SIG-M5 (cell line): ENCODE results near the gene KCTD11.

Experiments used
- DNase-seq: peaks from one replicate; lab custom pipeline; 2025; lab: John Stamatoyannopoulos, UW

The KCTD11 gene

DNA sequence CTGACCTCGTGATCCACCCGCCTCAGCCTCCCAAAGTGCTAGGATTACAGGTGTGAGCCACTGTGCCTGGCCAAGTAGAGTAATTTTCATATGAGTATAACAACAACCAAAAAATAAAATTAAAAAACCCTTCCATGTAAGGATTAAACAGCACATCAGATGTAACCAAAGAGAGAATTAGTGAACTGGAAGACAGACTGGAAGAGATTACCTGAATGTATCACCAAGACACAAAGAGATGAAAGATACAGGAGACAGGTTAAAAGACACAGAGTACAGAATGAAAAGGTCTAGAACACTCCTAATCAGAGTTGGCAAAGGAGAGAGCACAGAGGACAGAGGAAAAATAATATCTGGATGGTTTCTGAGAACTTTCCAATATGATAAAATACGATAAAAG, 27.2 kb downstream of the KCTD11 start:
- DNase-seq: no peak

DNA sequence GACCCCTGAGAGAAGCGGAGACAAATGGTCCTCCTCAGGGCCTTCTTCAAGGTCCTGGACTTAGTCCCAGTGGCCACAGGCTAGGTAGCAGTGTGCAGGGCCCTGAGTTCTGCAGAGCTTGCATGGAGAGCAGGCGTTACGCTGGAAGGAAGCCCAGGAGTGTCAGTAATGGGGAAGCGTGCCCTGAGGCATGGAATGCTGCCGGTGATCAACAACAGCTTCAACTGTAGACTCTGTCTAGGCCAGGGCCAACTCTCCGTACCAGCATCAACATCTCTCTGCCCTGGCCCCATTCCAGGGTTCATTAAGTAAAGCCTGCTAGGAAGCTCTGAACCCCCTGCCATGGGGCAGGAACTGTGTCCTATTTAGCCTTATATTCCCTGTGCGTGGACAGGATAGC, 28.4 kb downstream of the KCTD11 start:
- no peak for DNase-seq

DNA sequence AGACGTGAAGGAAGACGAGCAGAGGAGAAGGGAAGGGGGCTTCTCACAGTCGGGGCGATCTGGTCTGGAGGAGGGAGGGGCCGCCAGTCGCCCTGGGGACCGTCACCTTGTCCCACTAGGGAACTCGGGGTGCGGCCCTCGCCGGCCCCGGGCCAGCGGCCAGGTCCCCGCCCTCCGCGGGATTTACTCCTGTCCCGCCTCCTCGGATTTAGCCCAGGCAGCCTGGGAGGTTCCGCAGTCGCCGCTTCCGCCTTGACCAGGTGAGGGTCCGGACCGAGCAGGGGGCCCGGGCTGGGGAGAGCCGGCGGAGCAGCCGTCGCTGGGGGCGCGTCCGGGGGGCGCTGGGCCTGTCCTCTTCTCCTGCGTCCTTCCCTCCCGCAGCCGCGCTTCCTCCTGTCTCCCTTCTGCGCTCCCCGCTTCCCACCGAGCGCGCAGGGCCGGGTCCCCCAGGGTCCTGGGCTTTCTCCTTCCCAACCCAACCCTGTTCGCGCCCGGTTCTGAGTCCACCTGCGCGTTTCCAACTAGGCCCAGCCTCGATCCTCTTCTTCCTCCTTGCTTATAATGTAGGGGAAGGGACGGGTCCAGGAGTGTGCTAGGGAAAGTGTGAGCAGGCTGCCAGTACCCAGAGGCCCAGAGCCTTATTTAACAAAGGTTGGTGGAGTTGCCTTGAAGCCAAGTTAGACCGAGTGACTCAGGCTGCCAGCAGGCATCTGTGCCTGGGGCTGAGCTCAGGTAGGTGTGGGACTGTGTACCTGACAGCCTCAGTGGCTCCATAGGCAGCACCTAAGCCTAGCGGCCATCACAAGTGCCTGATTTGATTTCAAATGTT, 29.1 kb downstream of the KCTD11 start, which contains the start of gene TNK1:
TNK1 (plus strand) TSS at position 235 of the 829 bp plus-strand sequence. CDS start 1,838 bp downstream, outside the sequence.
- DNase-seq: no peak

DNA sequence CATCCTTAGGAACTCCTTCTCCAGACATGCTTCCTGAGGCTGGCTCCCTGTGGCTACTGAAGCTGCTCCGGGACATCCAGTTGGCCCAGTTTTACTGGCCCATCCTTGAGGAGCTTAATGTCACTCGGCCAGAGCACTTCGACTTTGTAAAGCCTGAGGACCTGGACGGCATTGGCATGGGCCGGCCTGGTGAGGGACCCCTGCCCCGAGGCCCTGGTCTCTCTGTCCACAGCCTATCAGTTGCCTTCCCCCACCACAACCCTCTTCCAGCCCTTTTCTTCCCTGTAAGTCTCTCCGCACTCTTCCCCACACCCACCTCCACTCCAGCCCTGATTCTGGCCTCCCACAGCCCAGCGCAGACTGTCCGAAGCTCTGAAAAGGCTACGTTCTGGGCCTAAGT, 30.9 kb downstream of the KCTD11 start:
- DNase-seq: no peak

DNA sequence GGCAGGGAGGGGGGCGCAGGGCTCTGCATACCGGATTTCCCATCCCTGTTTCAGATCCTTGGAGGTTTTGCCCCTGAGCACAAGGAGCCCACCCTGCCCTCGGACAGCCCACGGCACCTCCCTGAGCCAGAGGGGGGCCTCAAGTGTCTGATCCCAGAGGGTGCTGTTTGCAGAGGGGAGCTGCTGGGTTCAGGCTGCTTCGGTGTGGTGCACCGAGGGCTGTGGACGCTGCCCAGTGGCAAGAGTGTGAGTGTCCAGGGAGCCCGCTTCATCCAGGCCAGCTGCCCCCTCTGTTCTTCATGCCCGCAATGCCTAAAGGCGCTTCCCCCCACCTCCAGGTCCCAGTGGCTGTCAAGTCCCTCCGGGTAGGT, 31.4 kb downstream of the KCTD11 start:
- no peak for DNase-seq

DNA sequence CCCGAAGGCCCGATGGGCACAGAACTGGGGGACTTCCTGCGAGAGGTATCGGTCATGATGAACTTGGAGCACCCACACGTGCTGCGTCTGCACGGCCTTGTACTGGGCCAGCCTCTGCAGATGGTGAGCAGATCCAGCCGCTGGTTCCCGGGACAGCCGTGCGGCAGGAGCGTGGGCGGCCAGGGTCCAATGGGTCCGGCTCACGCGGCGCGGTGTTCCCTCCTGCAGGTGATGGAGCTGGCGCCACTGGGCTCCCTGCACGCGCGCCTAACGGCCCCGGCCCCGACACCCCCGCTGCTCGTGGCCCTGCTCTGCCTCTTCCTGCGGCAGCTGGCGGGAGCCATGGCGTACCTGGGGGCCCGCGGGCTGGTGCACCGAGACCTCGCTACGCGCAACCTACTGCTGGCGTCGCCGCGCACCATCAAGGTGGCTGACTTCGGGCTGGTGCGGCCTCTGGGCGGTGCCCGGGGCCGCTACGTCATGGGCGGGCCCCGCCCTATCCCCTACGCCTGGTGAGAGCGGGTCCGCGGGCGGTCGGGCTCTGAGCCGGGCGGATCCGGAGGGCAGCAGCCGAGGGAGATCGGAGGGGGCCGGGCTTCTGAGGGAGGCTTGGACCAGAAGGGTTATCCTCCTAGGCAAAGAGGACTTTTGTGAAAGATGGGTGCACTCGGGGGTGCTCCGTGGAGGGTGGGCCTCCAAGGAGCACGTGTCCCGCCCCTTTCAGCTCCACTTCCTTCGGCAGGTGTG, 32.0 kb downstream of the KCTD11 start:
- DNase-seq: no peak

DNA sequence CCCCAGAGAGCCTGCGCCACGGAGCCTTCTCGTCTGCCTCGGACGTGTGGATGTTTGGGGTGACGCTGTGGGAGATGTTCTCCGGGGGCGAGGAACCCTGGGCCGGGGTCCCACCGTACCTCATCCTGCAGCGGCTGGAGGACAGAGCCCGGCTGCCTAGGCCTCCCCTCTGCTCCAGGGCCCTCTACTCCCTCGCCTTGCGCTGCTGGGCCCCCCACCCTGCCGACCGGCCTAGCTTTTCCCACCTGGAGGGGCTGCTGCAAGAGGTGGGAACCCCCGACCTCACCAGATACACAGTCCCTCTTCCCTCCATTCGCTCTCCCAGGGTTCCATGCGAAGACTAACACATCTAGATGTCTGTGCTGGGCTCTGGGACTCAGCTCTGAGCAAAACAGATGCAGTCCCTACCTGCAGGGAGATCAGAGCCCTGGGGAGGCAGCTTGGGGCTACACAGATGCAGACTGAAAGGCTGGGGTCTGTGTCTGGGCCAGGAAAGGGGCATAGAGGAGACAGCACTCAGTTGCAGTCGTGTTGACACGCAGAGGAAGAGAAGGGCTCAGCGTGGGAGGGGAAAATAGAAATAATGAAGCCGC, 32.6 kb downstream of the KCTD11 start:
- no peak for DNase-seq

DNA sequence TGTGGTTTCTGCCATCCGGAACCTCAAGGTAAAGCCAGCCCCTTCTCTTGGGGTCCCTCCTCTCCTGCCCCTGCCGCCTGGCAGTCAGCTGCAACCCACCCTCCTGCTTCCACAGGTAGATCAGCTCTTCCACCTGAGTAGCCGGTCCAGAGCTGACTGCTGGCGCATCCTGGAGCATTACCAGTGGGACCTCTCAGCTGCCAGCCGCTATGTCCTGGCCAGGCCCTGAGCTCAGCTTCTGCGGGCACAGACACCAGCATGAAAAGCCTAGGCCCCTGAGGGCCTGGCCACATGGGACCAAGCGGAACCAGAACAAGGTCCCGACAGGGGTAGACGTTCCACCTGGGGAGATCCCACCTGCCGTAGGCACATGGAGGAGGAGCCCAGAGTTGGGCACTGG, 36.9 kb downstream of the KCTD11 start:
- DNase-seq: no peak

DNA sequence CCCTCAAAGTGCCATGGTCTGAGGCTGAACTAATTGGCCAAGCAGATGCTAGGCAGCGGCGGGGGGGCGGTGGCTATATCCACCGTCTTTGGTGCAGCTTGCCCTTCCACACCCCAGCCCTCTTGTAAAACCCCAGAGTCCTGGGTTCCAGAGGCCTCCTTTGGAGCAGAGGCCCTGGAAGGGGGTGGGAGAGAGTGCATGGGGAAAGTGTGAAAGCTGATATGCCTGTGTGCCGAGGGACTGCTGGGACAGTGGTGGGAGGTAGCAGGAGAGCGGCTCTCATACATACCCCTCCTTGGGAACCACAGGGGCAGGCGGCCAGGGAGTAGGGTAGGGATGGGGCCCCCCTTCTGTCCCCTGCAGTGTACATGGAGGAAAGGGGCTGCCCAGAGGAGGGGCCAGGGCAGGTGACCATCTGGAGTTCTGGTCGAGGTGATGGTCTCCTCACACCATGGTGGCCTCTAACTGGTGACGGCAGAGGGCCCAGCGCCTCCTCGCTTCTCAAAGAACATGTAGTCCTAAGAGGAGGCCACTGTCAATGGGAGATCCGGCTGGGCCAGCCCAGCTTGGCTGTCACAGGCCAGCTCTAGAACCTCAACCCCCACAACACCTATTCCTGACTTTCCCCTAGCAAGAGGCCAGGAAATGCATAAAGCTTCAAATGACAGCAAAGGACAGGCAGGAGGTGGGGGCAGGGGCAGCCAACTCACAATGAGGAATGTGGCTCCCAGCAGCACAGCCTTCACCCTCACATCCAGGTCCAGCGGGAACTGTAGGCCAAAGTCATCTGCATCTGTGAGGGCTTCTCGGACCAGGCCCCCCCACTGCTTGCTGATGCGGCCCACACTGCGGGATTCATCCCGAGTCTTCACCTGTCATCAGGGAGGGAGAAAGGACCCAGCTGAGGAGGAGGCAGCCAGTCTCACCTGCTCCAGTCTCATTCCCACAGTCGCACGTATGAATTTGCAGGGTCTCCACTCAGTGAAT, 38.3 kb downstream of the KCTD11 start:
- DNase-seq: no peak

DNA sequence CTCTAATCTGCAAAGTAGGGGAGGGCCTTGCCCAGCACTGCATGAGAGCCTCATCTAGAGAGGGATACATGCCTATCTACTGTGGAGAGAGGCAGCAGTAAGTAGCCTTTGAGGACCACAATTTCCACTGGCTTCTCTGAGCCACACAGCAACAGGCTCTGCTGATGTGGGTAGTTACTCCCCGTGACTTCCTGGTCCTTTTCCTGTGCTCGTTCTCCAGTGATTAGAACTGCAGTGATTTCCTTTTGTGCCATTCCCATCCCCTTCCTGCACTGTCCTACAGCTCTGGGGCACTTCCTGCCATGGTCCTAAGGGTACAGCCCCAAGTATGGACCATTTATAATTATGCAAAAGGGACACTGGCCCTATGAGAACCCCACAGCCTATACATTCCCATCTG, 39.3 kb downstream of the KCTD11 start:
- no peak for DNase-seq

DNA sequence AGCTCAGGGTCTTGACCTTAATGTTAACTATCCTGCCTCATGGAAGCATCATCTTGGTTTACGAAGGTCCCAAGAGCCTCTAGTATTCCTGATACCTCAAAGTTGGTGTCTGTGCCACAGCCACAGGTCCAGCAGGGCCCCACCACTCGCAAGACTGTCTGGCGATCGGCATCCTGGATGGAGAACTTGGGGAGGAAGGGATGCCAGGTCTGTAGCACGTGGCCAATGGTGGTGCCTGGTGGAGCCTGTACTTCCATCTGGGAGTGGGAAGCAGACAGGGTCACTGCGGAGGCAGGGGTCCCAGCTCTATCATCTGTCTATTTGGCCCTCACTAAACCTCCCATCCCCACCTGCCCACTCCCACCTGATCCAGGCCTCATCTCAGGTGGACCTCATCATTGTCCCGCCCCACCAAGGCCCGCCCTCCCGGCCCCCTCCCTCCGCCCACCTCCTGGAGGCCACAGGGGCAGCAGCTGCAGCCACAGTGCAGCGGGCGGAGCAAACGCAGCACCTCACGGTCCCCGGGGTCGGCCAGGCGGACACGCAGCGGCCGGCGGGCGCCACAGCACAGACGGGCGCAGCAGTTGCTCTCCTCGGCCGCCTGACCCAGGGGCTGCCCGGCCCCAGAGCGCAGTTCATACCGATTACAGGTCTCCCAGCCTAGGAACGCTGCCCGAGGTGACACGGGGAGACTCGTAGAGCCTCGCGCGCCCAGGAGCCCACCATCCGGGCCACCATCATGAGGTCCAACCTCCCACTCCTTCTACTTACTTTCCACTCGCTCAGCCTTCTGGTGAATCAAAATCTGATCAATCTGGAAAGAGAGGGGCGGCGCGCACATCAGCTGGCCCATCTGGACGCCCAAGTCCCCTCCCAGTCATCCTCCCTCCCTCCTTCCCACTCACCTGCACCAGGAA, 41.0 kb downstream of the KCTD11 start:
- DNase-seq: no peak

DNA sequence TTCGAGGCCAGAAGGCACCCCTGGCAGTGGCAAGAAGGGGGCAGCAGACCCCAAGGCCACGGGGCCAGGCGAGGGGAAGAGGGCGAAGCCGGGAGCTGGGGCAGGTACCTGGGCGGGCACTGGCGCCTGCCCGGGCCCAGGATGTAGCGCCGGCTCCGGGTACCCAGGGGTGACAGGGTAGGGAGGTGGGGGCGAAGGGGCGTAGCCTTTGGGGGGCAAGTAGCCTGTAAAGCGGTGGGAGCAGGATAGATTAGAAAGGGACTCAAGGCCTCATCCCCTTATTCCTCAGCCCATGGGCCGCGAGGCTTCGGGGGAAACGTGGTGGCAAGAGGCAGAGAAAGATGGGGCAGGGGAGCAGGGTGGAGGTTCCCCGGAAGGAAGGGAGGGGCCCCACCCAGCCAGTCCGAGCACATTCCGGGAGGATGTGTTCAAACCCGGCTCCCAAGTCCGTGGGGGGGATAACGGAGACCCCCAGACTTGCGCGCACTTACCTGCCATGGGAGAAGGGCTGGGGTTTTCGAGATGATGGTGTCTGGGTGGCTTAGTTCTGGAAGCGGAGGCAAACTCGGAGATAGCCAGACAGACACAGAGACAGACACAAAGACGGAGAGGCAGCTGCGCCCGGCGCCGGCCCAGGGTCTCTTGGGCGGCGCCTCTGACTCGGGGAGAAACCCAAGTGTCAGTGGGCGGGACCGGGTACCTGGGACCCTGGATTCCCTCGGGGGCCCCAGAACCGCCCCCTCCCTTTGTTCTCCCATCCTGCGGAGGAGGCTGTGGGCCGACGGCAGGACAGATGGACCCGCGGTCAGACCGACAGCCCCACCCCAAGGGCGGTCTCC, 41.9 kb downstream of the KCTD11 start:
- no peak for DNase-seq

DNA sequence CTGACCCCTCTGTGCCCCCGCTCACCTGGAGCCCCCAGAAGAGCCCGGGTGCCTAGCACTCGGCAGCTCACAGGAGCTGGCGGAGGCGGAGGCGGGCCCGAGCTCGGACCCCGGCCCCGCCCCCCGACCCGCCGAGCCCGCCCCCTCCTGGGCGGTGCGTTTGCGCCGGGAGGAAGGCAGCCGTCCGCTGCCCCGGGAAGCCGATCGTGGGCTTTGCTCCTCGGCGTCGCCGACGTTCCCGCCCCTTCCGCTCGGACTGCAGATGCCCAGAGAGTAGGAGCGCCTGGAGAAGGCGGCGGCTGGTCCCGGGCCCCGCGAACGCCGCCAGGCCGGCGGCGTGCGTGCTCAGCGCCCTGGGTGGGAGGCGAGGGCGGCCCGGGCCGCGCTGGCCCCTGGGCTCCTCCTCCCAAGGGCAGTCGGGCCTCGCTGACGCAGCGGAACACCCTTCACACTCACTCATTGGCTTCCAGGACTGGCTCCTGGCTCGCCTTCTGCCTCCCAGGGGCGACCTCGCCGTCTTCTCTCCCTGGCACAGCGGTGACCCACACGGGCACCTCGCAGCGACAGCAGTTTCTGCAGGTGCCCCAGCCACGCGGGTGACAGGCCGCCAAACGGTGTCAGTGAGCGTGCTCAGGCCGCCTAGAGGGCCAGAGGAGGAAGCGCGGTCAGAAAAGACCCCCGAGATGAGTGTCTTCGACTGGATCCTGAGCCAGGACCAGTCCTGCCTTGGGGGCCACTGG, 42.7 kb downstream of the KCTD11 start, which contains the start of gene PLSCR3:
PLSCR3 (minus strand) TSS at position 74 of the 740 bp plus-strand sequence. CDS start 415 bp downstream, outside the sequence.
- DNase-seq: no peak

DNA sequence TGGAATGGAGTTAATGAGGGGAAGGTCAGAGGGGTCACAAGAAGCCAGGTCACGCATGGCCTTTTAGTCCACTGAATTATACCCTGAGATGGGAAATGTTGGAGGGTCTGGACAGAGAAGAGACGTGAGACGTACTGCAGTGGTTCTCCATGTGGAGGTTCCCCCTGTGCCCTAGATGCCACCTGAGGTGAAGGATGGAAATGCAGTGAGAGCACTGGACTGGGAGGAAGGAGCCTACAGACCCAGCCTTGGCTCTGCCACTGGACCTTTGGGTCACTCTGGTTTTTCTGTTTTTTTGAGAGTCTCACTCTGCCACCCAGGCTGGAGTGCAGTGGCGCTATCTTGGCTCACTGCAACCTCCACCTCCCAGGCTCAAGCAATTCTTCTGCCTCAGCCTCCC, 44.2 kb downstream of the KCTD11 start:
- no peak for DNase-seq

DNA sequence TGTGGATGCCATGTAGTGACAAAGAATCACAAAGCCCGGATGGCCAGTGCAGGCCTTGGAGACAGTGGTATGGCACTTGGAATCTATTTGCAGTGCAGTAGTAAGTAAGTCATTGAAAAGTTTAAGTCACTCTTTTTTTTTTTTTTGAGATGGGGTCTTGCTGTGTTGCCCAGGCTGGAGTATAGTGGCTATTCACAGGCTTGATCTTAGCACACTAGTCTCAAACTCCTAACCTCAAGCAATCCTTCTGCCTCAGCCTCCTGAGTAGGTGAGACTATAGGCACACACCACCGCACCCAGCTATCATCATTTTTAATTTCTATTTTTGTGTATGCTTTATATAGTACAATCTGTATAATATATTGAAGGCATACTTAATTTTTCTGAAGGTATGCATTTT, 46.6 kb downstream of the KCTD11 start:
- no peak for DNase-seq

DNA sequence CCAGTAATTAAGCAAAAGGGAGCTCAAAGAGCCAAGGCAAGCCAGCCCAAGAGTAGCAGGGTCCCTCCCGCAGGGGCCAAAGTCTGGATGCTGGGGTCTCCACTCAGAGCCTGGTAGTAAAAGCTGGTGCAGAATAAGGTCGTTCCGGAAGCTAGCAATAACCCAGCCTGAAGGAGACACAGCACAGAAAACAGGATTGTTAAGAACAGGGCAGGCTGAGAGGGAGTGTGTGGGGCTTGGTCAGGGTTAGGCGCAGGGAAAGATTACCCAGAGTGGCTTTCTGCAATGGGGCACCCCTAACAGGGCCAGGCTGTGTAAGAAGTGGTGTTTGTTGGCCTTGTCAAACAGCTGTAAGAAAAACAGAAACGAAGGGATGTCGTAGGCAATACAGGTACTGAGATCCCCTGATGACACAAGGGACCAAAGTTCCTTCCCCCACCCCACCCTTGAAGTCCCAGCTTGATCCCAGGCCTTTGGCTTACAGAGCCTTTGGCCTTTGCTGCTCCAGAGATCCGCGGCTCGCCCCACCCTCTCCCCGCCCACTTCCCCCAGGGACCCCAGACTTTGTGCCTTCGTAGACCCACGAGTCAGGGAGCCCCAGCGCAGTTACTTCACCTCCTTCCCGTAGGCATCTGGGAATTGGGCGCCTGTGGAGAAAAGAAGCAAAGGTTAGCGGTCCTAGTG, 51.2 kb downstream of the KCTD11 start:
- no peak for DNase-seq

DNA sequence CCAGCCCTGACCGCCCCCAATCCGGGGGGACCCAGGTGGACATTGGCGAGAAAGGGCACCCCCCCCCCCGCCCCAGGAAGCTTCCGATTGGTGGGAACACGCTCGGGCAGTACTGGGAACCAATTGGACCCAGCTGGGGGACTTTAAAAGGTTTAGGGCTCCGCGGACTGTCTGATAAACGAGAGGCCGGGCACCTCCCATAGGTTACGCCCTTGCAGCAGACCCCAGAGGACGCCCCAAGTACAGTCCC, 51.7 kb downstream of the KCTD11 start:
- no peak for DNase-seq

DNA sequence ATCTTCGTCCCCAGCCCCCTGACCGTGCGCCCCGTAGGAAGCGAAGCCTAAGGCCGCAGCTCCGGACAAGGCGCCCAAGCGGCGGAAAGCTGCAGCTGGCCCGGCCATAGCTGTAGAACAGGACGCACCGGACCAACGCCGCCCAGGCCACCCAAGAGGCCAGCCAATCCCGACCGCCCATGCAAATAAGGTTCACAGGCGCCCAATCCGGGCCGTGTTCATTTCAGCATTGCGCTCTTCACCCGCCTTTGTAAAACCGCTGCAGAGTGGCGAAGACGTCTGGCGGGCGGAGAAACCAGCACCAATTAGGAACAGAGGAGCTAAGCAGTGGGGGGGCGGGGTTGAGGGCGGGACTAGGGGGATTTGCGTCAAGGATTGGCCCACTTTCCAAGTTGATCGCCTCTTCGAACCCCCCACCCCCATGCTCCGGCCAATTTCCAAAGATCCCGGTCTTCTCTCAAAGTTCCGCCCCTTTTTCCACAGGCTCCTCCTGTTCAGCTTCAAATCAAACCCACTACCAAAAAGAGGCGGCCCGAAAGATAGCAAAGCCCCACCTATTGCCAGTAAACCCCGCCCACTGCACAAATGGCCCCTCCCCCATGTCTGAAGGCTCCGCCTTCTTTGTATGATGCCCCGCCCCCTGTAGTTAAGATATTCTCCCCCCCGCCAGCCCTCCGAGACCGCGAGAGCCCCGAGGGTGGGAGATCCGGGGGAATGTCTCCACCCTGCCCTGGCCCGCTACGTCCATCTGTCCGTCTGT, 52.2 kb downstream of the KCTD11 start, which contains the start of gene TMEM256:
TMEM256 (minus strand) TSS at position 121 of the 760 bp plus-strand sequence; CDS start at position 108, 13 bp downstream.
- peak; percentile 57 for DNase-seq
